HepG2 (cell line): Measurements from ENCODE around the gene AHCYL2. TPM values are rescaled to one million over a fixed set of nuclear protein-coding genes. Genes with fewer than 3 reads are reported as not detected.

Experiments used
- CC2D1A ChIP-seq: sonication (generic); formaldehyde crosslinking; IDR thresholded peaks from 2 replicates; pipeline ENCODE4 v1.8.1; 2023; ENCODE audit warnings: mild to moderate bottlenecking, missing genetic modification reagents
- ELF1 ChIP-seq: sonication (generic); formaldehyde crosslinking; IDR thresholded peaks from 2 replicates; pipeline ENCODE4 v1.4.0; 2020; ENCODE audit warnings: missing genetic modification reagents
- FOXJ3 ChIP-seq: sonication (generic); formaldehyde crosslinking; IDR thresholded peaks from 2 replicates; pipeline ENCODE4 v1.4.0; 2020; ENCODE audit warnings: missing genetic modification reagents, mild to moderate bottlenecking, borderline replicate concordance
- RARG ChIP-seq: sonication (generic); formaldehyde crosslinking; IDR thresholded peaks from 2 replicates; pipeline ENCODE4 v1.4.0; 2020; ENCODE audit warnings: low read depth, mild to moderate bottlenecking, missing genetic modification reagents
- RELA ChIP-seq: sonication (generic); formaldehyde crosslinking; IDR thresholded peaks from 2 replicates; pipeline ENCODE4 v1.4.0; 2020; ENCODE audit warnings: missing genetic modification reagents
- SKI ChIP-seq: fragments of 450-650 bp; IDR thresholded peaks from one replicate; pipeline ENCODE4 v1.6.1; 2018; ENCODE audit warnings: mild to moderate bottlenecking; ENCODE audit not compliant: partially characterized antibody
- ZFP91 ChIP-seq: sonication (generic); formaldehyde crosslinking; IDR thresholded peaks from 2 replicates; pipeline ENCODE4 v1.9.0; 2022; ENCODE audit warnings: missing genetic modification reagents, mild to moderate bottlenecking, borderline replicate concordance
- ZFYVE20 ChIP-seq: sonication (generic); formaldehyde crosslinking; IDR thresholded peaks from 2 replicates; pipeline ENCODE4 v1.8.0; 2023; ENCODE audit warnings: low read depth, mild to moderate bottlenecking, moderate library complexity, missing genetic modification reagents, borderline replicate concordance
- ZNF136 ChIP-seq: sonication (generic); formaldehyde crosslinking; IDR thresholded peaks from 2 replicates; pipeline ENCODE4 v1.8.1; 2022; ENCODE audit warnings: low read depth, mild to moderate bottlenecking, moderate library complexity, missing genetic modification reagents
- ZNF614 ChIP-seq: IDR thresholded peaks from 2 replicates; pipeline ENCODE4 v1.6.1; 2018; ENCODE audit warnings: missing biosample characterization, missing genetic modification reagents, inconsistent platforms, borderline replicate concordance
- ZNF776 ChIP-seq: sonication (generic); formaldehyde crosslinking; IDR thresholded peaks from 2 replicates; pipeline ENCODE4 v1.4.0; 2020; ENCODE audit warnings: mild to moderate bottlenecking, missing genetic modification reagents
- polyA plus RNA-seq, 8 experiments: library from polyadenylated mRNA; depleted of rRNA in 3 of 8; stranded (reverse) in 7 of 8; unstranded in 1 of 8; fragments of >200 nt; fragmentation: Illumina TruSeq in 4 of 8; extraction: Trizol in 4 of 8; gene quantifications; 2 replicates each; pipeline versions ENCODE4 v1.2.1 to v1.2.3, GENCODE V29; 2011 to 2016; ENCODE audit warnings: low read depth in 4 of 8, missing spikeins in 1 of 8, mixed read lengths in 1 of 8; ENCODE audit not compliant: insufficient read depth in 1 of 8
- total RNA-seq, 5 experiments: library from RNA; depleted of rRNA; stranded (reverse); fragments of >200 nt; fragmentation: Illumina TruSeq; extraction: Trizol; gene quantifications; 2 replicates each; pipeline ENCODE4 v1.2.3, GENCODE V29; 2016; ENCODE audit warnings: low read depth in 1 of 5

AHCYL2 gene
- total and polyA plus RNA-seq, 2 of the 13 experiments (the other 11 are each of a cell fraction or from before 2014, with no cell fraction given), result 9.5 to 14.7 TPM

- TF ChIP-seq ZNF776 (CRISPR knock-in tag), result no peak
- no peak for TF ChIP-seq SKI
- TF ChIP-seq ZNF136, result no peak
- TF ChIP-seq ZNF614 (CRISPR knock-in tag), result no peak
- no peak for TF ChIP-seq ZFP91
- TF ChIP-seq CC2D1A (CRISPR knock-in tag), result no peak
- TF ChIP-seq ZFYVE20, result no peak
- TF ChIP-seq RELA (CRISPR knock-in tag), result no peak
- no peak for TF ChIP-seq ELF1 (CRISPR knock-in tag)
- TF ChIP-seq FOXJ3 (CRISPR knock-in tag), result no peak
- TF ChIP-seq RARG (CRISPR knock-in tag), result no peak
Measured at GRCh38 chr7:129376076-129376777, 151.4 kb downstream of the AHCYL2 start (continued).
